ENCODE data around the gene EFNA2.

EFNA2 gene

GRCh38 chr19:1256646-1257474 lies 28.8 kb upstream of the EFNA2 start:
- H4K20me1 ChIP-seq: peaks cover 49 to 87% (median 64%) of the 10 kb centered on the region in 11 experiments
- no peaks in the 10 kb centered on the region for H3K27me3 ChIP-seq
- no peaks in the 10 kb centered on the region for H3K9me3 ChIP-seq (replicated peaks in 1 of 11)
- peak overlapping the region; percentile 98 to 100 (median 100) for H3K4me2 ChIP-seq
- peak overlapping the region in 9 of 10 experiments; percentile 34 to 99 (median 52); a peak in 15 of 20 replicates for H3K4me3 ChIP-seq
- H3K4me1 ChIP-seq: peaks cover 77 to 87% (median 83%) of the 10 kb centered on the region in 10 experiments
- H3K36me3 ChIP-seq: peaks cover 45 to 58% (median 53%) of the 10 kb centered on the region in 11 experiments
- peak overlapping the region; percentile 63 to 99 (median 89); a peak in 21 of 22 replicates for H3K9ac ChIP-seq
- no peak for TF ChIP-seq Cebpa-rat (IDR thresholded peaks at IDR 0.05)
- H3K27ac ChIP-seq: peak overlapping the region in 8 of 11 experiments; percentile 38 to 97 (median 94); a peak in 16 of 22 replicates

GRCh38 chr19:1257475-1258162 lies 28.1 kb upstream of the EFNA2 start:
- no peak for TF ChIP-seq Cebpa-rat (IDR thresholded peaks at IDR 0.05)
- Histone ChIP-seq H3K4me1 (peaks cover 85 to 90% (median 90%) of the 10 kb centered on the region in 10 experiments), H3K27ac (peak overlapping the region in 10 of 11 experiments; percentile 50 to 97 (median 88); a peak in 21 of 22 replicates), H3K36me3 (peaks cover 44 to 52% (median 51%) of the 10 kb centered on the region in 11 experiments), H3K27me3 (no peaks in the 10 kb centered on the region), H3K4me2 (peak overlapping the region; percentile 98 to 100 (median 100)), H4K20me1 (peaks cover 48 to 87% (median 63%) of the 10 kb centered on the region in 11 experiments), H3K9me3 (replicated peaks in 1 of 11) (no peaks in the 10 kb centered on the region), H3K9ac (peak overlapping the region; percentile 63 to 99 (median 89); a peak in 21 of 22 replicates), H3K4me3 (peak overlapping the region; percentile 34 to 99 (median 50))

GRCh38 chr19:1258163-1258492 lies 27.5 kb upstream of the EFNA2 start:
- peak overlapping the region; percentile 98 to 100 (median 100) for H3K4me2 ChIP-seq
- peak overlapping the region; percentile 63 to 99 (median 89); a peak in 21 of 22 replicates for H3K9ac ChIP-seq
- peaks cover 90 to 96% (median 95%) of the 10 kb centered on the region in 10 experiments for H3K4me1 ChIP-seq
- H3K27me3 ChIP-seq: no peaks in the 10 kb centered on the region
- H3K36me3 ChIP-seq: peaks cover 44 to 52% (median 51%) of the 10 kb centered on the region in 11 experiments
- TF ChIP-seq Cebpa-rat (IDR thresholded peaks at IDR 0.05): no peak
- H4K20me1 ChIP-seq: peaks cover 48 to 88% (median 63%) of the 10 kb centered on the region in 11 experiments
- no peaks in the 10 kb centered on the region for H3K9me3 ChIP-seq (replicated peaks in 1 of 11)
- peak overlapping the region; percentile 34 to 99 (median 50) for H3K4me3 ChIP-seq
- H3K27ac ChIP-seq: peak overlapping the region in 10 of 11 experiments; percentile 50 to 97 (median 81); a peak in 21 of 22 replicates

- Histone ChIP-seq H3K9ac (peak overlapping the region; percentile 62 to 98 (median 76)), H3K27me3 (no peaks in the 10 kb centered on the region), H3K27ac (peak overlapping the region; percentile 61 to 97 (median 81); a peak in 21 of 22 replicates), H3K36me3 (peaks cover 40 to 47% (median 46%) of the 10 kb centered on the region in 11 experiments), H3K4me2 (peak overlapping the region; percentile 98 to 100 (median 100)), H3K9me3 (replicated peaks in 1 of 11) (no peaks in the 10 kb centered on the region), H3K4me3 (peak overlapping the region; percentile 42 to 99 (median 54); a peak in 19 of 20 replicates), H4K20me1 (peaks cover 46 to 89% (median 58%) of the 10 kb centered on the region in 11 experiments), H3K4me1 (peaks cover 92 to 97% (median 96%) of the 10 kb centered on the region in 10 experiments)
- no peak for TF ChIP-seq Cebpa-rat (IDR thresholded peaks at IDR 0.05)
Observed at GRCh38 chr19:1258707-1259205, 26.9 kb upstream of the EFNA2 start.

GRCh38 chr19:1259206-1259875 lies 26.3 kb upstream of the EFNA2 start:
- Histone ChIP-seq H3K9me3 (replicated peaks in 1 of 11) (no peaks in the 10 kb centered on the region), H3K27me3 (no peaks in the 10 kb centered on the region), H3K9ac (peak overlapping the region; percentile 62 to 98 (median 76)), H3K4me2 (peak overlapping the region; percentile 98 to 100 (median 100)), H3K4me1 (peaks cover 92 to 97% (median 96%) of the 10 kb centered on the region in 10 experiments), H3K36me3 (peaks cover 34 to 42% (median 41%) of the 10 kb centered on the region in 11 experiments), H3K27ac (peak overlapping the region; percentile 61 to 97 (median 81)), H4K20me1 (peaks cover 41 to 89% (median 54%) of the 10 kb centered on the region in 11 experiments), H3K4me3 (peak overlapping the region; percentile 42 to 77 (median 52); a peak in 19 of 20 replicates)
- no peak for TF ChIP-seq Cebpa-rat (IDR thresholded peaks at IDR 0.05)

GRCh38 chr19:1259876-1260748 lies 25.6 kb upstream of the EFNA2 start:
- Histone ChIP-seq H3K9ac (peak overlapping the region; percentile 62 to 98 (median 76)), H3K27me3 (no peaks in the 10 kb centered on the region), H4K20me1 (peaks cover 33 to 89% (median 54%) of the 10 kb centered on the region in 11 experiments), H3K27ac (peak overlapping the region; percentile 61 to 97 (median 81)), H3K4me3 (peak overlapping the region; percentile 40 to 77 (median 64); a peak in 19 of 20 replicates), H3K4me1 (peaks cover 92 to 97% (median 96%) of the 10 kb centered on the region in 10 experiments), H3K9me3 (replicated peaks in 1 of 11) (no peaks in the 10 kb centered on the region), H3K36me3 (peaks cover 26 to 34% (median 33%) of the 10 kb centered on the region in 11 experiments), H3K4me2 (peak overlapping the region; percentile 98 to 100 (median 100))
- TF ChIP-seq Cebpa-rat (IDR thresholded peaks at IDR 0.05): no peak

- Histone ChIP-seq H4K20me1 (peaks cover 25 to 87% (median 48%) of the 10 kb centered on the region in 11 experiments), H3K9ac (peak overlapping the region; percentile 66 to 98 (median 81)), H3K4me1 (peaks cover 90 to 97% (median 96%) of the 10 kb centered on the region in 10 experiments), H3K4me3 (peak overlapping the region; percentile 65 to 77 (median 72)), H3K36me3 (peaks cover 18 to 26% (median 24%) of the 10 kb centered on the region in 11 experiments), H3K27me3 (no peaks in the 10 kb centered on the region), H3K27ac (peak overlapping the region; percentile 61 to 97 (median 83)), H3K9me3 (replicated peaks in 1 of 11) (no peaks in the 10 kb centered on the region), H3K4me2 (peak overlapping the region; percentile 98 to 100 (median 100))
- no peak for TF ChIP-seq Cebpa-rat (IDR thresholded peaks at IDR 0.05)
Observed at GRCh38 chr19:1260749-1261537, 24.7 kb upstream of the EFNA2 start.
